ENCODE results near the gene HPSE2. TPM values are rescaled to one million over a fixed set of nuclear protein-coding genes. Genes with fewer than 3 reads are reported as not detected.
A peak's percentile ranks its signal among the peaks of the same experiment; 100 is the strongest.

Gene HPSE2
- total RNA-seq, 1 donor from 2014 or later, result 0.10 TPM

GRCh38 chr10:98456043-98456570 is 779.5 kb downstream of the HPSE2 start:
- peaks cover 6% of the 10 kb centered on the region for H3K4me1 Mint-ChIP-seq (ENCODE audit: low read depth)
- peaks cover 23% of the 10 kb centered on the region for H3K27me3 Mint-ChIP-seq
- no peak for DNase-seq (ENCODE audit: low spot score, unreplicated experiment)
- H3K4me3 Mint-ChIP-seq (ENCODE audit: low read depth), result no peak overlapping the region
- H3K36me3 Mint-ChIP-seq (ENCODE audit: insufficient read depth), result no peaks in the 10 kb centered on the region
- no peak for TF ChIP-seq CTCF (IDR thresholded peaks at IDR 0.05; ENCODE audit: unreplicated experiment)
- no peaks in the 10 kb centered on the region for H3K9me3 Mint-ChIP-seq (ENCODE audit: low read depth)
- H3K27ac Mint-ChIP-seq, result no peak overlapping the region

- H3K4me1 Mint-ChIP-seq (ENCODE audit: low read depth), result peaks cover 9% of the 10 kb centered on the region
- H3K9me3 Mint-ChIP-seq (ENCODE audit: low read depth), result no peaks in the 10 kb centered on the region
These were observed 781.9 kb downstream of the HPSE2 start for GRCh38 chr10:98453729-98454128.

GRCh38 chr10:98450618-98451017 is 785.0 kb downstream of the HPSE2 start:
- no peak for TF ChIP-seq CTCF (IDR thresholded peaks at IDR 0.05; ENCODE audit: unreplicated experiment)
- Mint-ChIP-seq H3K36me3 (ENCODE audit: insufficient read depth) (no peaks in the 10 kb centered on the region), H3K4me3 (ENCODE audit: low read depth) (no peak overlapping the region), H3K27me3 (no peaks in the 10 kb centered on the region), H3K9me3 (ENCODE audit: low read depth) (no peaks in the 10 kb centered on the region), H3K27ac (peak overlapping the region; percentile 68), H3K4me1 (ENCODE audit: low read depth) (peaks cover 12% of the 10 kb centered on the region)
- DNase-seq (ENCODE audit: low spot score, unreplicated experiment), result no peak

More at GRCh38 chr10:98453729-98454128, 781.9 kb downstream of the HPSE2 start:
- Mint-ChIP-seq H3K4me3 (ENCODE audit: low read depth) (no peak overlapping the region), H3K36me3 (ENCODE audit: insufficient read depth) (no peaks in the 10 kb centered on the region), H3K27me3 (peaks cover 18% of the 10 kb centered on the region), H3K27ac (no peak overlapping the region)
- TF ChIP-seq CTCF (IDR thresholded peaks at IDR 0.05; ENCODE audit: unreplicated experiment), result no peak
- DNase-seq (ENCODE audit: low spot score, unreplicated experiment), result no peak

- Mint-ChIP-seq H3K27ac (no peak overlapping the region), H3K4me1 (ENCODE audit: low read depth) (peaks cover 13% of the 10 kb centered on the region), H3K4me3 (ENCODE audit: low read depth) (no peak overlapping the region), H3K36me3 (ENCODE audit: insufficient read depth) (peaks cover 3% of the 10 kb centered on the region), H3K27me3 (no peaks in the 10 kb centered on the region), H3K9me3 (ENCODE audit: low read depth) (no peaks in the 10 kb centered on the region)
- TF ChIP-seq CTCF (IDR thresholded peaks at IDR 0.05; ENCODE audit: unreplicated experiment), result no peak
- DNase-seq (ENCODE audit: low spot score, unreplicated experiment), result no peak
These were observed 786.4 kb downstream of the HPSE2 start for GRCh38 chr10:98449287-98449686.

GRCh38 chr10:98446661-98447221 is 788.9 kb downstream of the HPSE2 start, which contains the start of gene HPS1:
Gene HPS1 (minus strand): TSS chr10:98446935. CDS start chr10:98443240, 3,695 bp downstream.
- Mint-ChIP-seq H3K36me3 (ENCODE audit: insufficient read depth) (peaks cover 12% of the 10 kb centered on the region), H3K27me3 (no peaks in the 10 kb centered on the region), H3K4me1 (ENCODE audit: low read depth) (peaks cover 13% of the 10 kb centered on the region), H3K9me3 (ENCODE audit: low read depth) (no peaks in the 10 kb centered on the region), H3K4me3 (ENCODE audit: low read depth) (peak within 1 kb of the TSS; percentile 85), H3K27ac (peak within 1 kb of the TSS; percentile 93)
- peak; percentile 17 for TF ChIP-seq CTCF (IDR thresholded peaks at IDR 0.05; ENCODE audit: unreplicated experiment)
- DNase-seq (ENCODE audit: low spot score, unreplicated experiment), result peak; percentile 42
